Astrocyte (in vitro differentiated cells and primary cell): ENCODE measurements around the gene ATOSB. TPM values are rescaled to one million over a fixed set of nuclear protein-coding genes. Genes with fewer than 3 reads are reported as not detected.

Source experiments
- DNase-seq: peaks from one replicate; pipeline ENCODE4 v3.0.0-alpha.2; 2010; ENCODE audit warnings: low read depth
- FAIRE-seq: peaks from 2 replicates; lab custom pipeline; 2011; peaks lifted over from hg19 to GRCh38; lab: Jason Lieb, UNC
- H2AFZ ChIP-seq: 2 replicates; pipeline ENCODE4 v1.6.0; 2012; ENCODE audit warnings: low read depth, low read length, inconsistent platforms
- H3K27ac ChIP-seq: 2 replicates; pipeline ENCODE4 v1.5.1; 2011; ENCODE audit warnings: low read depth, low read length, inconsistent platforms
- H3K27me3 ChIP-seq: 2 replicates; pipeline ENCODE4 v1.6.0; 2011; ENCODE audit warnings: low read length, inconsistent platforms; ENCODE audit not compliant: insufficient read depth
- H3K36me3 ChIP-seq: 2 replicates; pipeline ENCODE4 v1.5.1; 2011; ENCODE audit warnings: low read length, inconsistent platforms; ENCODE audit not compliant: insufficient read depth
- H3K4me1 ChIP-seq: 2 replicates; pipeline ENCODE4 v1.5.1; 2011; ENCODE audit warnings: low read length, inconsistent platforms; ENCODE audit not compliant: insufficient read depth
- H3K4me2 ChIP-seq: 2 replicates; pipeline ENCODE4 v1.6.0; 2012; ENCODE audit warnings: low read length, inconsistent platforms
- H3K4me3 ChIP-seq: 2 replicates; pipeline ENCODE4 v1.5.1; 2011; ENCODE audit warnings: low read depth, mild to moderate bottlenecking, low read length, inconsistent platforms; ENCODE audit not compliant: insufficient read depth
- H3K79me2 ChIP-seq: 2 replicates; pipeline ENCODE4 v1.6.0; 2012; ENCODE audit warnings: mild to moderate bottlenecking, low read length, inconsistent platforms; ENCODE audit not compliant: insufficient read depth
- H3K9ac ChIP-seq: 2 replicates; pipeline ENCODE4 v1.6.0; 2012; ENCODE audit warnings: mild to moderate bottlenecking, low read length, inconsistent platforms
- H3K9me3 ChIP-seq: 2 replicates; pipeline ENCODE4 v1.5.1; 2012; ENCODE audit warnings: low read depth, mild to moderate bottlenecking, low read length, inconsistent platforms; ENCODE audit not compliant: insufficient read depth
- H4K20me1 ChIP-seq: 2 replicates; pipeline ENCODE4 v1.6.0; 2012; ENCODE audit warnings: low read length, inconsistent platforms; ENCODE audit not compliant: insufficient read depth
- H3K27ac Mint-ChIP-seq: one replicate; pipeline ENCODE4 v1.8.0; 2021; ENCODE audit warnings: mild to moderate bottlenecking, mixed read lengths; ENCODE audit not compliant: unreplicated experiment
- H3K27me3 Mint-ChIP-seq: one replicate; pipeline ENCODE4 v1.8.0; 2021; ENCODE audit warnings: low read depth, mixed read lengths; ENCODE audit not compliant: unreplicated experiment
- H3K36me3 Mint-ChIP-seq: one replicate; pipeline ENCODE4 v1.8.0; 2021; ENCODE audit warnings: low read depth, mixed read lengths; ENCODE audit not compliant: unreplicated experiment
- H3K4me1 Mint-ChIP-seq: one replicate; pipeline ENCODE4 v1.8.0; 2021; ENCODE audit warnings: low read depth, mixed read lengths; ENCODE audit not compliant: unreplicated experiment
- H3K4me3 Mint-ChIP-seq: one replicate; pipeline ENCODE4 v1.8.0; 2021; ENCODE audit warnings: mild to moderate bottlenecking, moderate library complexity, mixed read lengths; ENCODE audit not compliant: unreplicated experiment
- H3K9me3 Mint-ChIP-seq: one replicate; pipeline ENCODE4 v1.8.0; 2021; ENCODE audit warnings: mild to moderate bottlenecking, mixed read lengths; ENCODE audit not compliant: unreplicated experiment
- CTCF ChIP-seq: IDR thresholded peaks from 2 replicates; pipeline ENCODE4 v1.5.1; 2011; ENCODE audit warnings: low read depth, mild to moderate bottlenecking, inconsistent platforms, low read length, moderate library complexity; ENCODE audit not compliant: insufficient read depth
- EZH2 ChIP-seq: IDR thresholded peaks from 2 replicates; pipeline ENCODE4 v1.6.1; 2012; ENCODE audit warnings: mild to moderate bottlenecking, low read length, inconsistent platforms; ENCODE audit not compliant: insufficient read depth
- total RNA-seq: library from RNA; stranded (reverse); gene quantifications from 2 replicates; pipeline ENCODE4 v1.2.1, GENCODE V29; 2021

The ATOSB gene
- total RNA-seq, 1 donor from 2014 or later: 68.9 TPM

- Mint-ChIP-seq H3K27ac (no peak overlapping the region), H3K9me3 (no peaks in the 10 kb centered on the region), H3K27me3 (no peaks in the 10 kb centered on the region), H3K4me3 (no peak overlapping the region), H3K4me1 (peaks cover 33% of the 10 kb centered on the region), H3K36me3 (peaks cover 9% of the 10 kb centered on the region)
- Histone ChIP-seq H3K4me1 (peaks cover 38% of the 10 kb centered on the region), H3K4me3 (no peak overlapping the region), H3K36me3 (peaks cover 32% of the 10 kb centered on the region), H3K79me2 (peaks cover 54% of the 10 kb centered on the region), H4K20me1 (peaks cover 36% of the 10 kb centered on the region), H3K9me3 (no peaks in the 10 kb centered on the region), H3K9ac (no peak overlapping the region), H3K4me2 (no peak overlapping the region), H3K27ac (no peak overlapping the region), H2AFZ (no peak overlapping the region), H3K27me3 (no peaks in the 10 kb centered on the region)
- FAIRE-seq (no peak), DNase-seq (no peak)
- no peak for TF ChIP-seq CTCF
- no peak for TF ChIP-seq EZH2
Measured at GRCh38 chr9:35107297-35108290, 8.1 kb downstream of the ATOSB start.

- Histone ChIP-seq H3K36me3 (peaks cover 32% of the 10 kb centered on the region), H3K79me2 (peaks cover 58% of the 10 kb centered on the region), H4K20me1 (peaks cover 36% of the 10 kb centered on the region), H3K9ac (no peak overlapping the region), H3K4me2 (no peak overlapping the region), H3K27me3 (no peaks in the 10 kb centered on the region), H3K4me1 (peaks cover 35% of the 10 kb centered on the region), H3K4me3 (no peak overlapping the region), H3K9me3 (no peaks in the 10 kb centered on the region), H3K27ac (no peak overlapping the region), H2AFZ (no peak overlapping the region)
- TF ChIP-seq EZH2 (no peak), CTCF (no peak)
- Mint-ChIP-seq H3K4me3 (no peak overlapping the region), H3K4me1 (peaks cover 33% of the 10 kb centered on the region), H3K27me3 (no peaks in the 10 kb centered on the region), H3K27ac (no peak overlapping the region), H3K36me3 (peaks cover 14% of the 10 kb centered on the region), H3K9me3 (no peaks in the 10 kb centered on the region)
- FAIRE-seq (no peak), DNase-seq (no peak)
Measured at GRCh38 chr9:35106343-35106730, 9.3 kb downstream of the ATOSB start.
